GM19395 (cell line): ENCODE data around the gene BZW2.

Experiments used
- ATAC-seq: cut with Tn5 transposase; IDR thresholded peaks from one replicate; pipeline ENCODE4 v1.9.1; 2021; ENCODE audit warnings: mild to moderate bottlenecking, moderate library complexity; ENCODE audit not compliant: unreplicated experiment

Gene BZW2

DNA sequence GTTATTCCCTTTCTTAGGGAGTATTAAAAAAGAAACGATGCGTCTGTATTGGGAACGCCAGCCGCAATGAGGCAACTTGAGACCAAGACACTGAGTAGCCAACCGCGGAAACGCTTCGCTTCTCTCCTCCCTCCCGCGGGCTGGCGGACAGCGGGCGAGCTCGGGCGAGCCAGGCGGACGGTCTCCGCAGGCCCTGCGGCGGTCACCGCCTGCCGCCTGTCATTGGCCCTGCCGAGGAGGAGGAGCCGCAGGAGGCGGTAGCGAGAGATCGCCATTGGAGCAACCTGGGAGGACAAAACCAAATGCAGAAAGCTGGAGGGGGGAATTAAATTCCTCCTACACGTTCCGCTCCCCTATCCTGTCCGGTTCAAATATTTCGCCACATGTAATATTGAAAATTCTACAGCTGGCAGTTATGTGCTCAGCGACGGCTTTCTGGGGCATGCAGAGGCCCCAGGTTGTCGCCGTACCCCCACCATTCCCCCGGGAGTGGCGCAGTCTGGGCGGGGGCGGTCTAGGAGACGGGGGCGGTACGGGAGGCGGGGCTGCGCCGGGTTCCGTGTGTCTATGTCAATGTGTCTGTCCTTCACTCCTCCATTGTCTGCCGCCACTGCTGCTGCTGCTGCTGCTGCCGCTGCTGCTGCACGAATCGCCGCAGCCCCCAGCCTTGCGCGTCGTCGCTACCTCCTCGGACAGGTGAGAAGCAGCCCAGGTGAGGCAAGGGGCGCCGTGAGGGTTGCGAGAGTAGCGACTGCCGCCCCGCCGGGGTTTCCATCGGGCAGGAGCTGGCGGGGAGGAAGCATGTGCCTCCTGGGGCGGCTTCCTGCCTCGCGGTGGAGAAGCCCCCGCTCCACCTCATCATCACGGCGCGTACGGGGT lies at the start of gene BZW2, which contains the start of gene ANKMY2:
Gene BZW2 (plus strand): TSS at position 589 of the 879 bp plus-strand sequence. CDS start 19,263 bp downstream, outside the sequence.
Gene ANKMY2 (minus strand): TSS at position 162 of the 879 bp plus-strand sequence. CDS start 181 bp downstream, outside the sequence.
- ATAC-seq, result peak; percentile 94

GRCh38 chr7:16598015-16598414 lies 48.0 kb upstream of the BZW2 start:
- ATAC-seq, result no peak

GRCh38 chr7:16599860-16600259 lies 46.1 kb upstream of the BZW2 start:
- ATAC-seq, result no peak

DNA sequence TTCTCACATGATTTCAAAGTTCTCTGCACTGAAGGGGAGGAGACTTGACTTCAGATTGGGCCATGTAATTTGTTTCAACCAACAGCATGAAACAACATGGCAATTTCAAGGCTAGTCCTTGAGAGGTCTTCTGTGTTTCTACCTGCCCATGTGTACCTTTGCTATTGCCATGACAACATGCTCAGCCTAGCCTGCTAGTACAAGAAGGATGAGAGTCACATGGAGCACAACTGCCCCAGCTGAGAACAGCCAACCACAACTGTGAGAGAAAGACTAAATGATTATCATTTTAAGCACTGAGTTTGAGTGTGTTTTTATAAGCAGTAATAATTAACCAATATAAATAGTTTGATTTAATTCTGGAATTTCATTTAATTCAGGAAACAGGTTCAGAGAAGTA lies 42.3 kb upstream of the BZW2 start:
- no peak for ATAC-seq

DNA sequence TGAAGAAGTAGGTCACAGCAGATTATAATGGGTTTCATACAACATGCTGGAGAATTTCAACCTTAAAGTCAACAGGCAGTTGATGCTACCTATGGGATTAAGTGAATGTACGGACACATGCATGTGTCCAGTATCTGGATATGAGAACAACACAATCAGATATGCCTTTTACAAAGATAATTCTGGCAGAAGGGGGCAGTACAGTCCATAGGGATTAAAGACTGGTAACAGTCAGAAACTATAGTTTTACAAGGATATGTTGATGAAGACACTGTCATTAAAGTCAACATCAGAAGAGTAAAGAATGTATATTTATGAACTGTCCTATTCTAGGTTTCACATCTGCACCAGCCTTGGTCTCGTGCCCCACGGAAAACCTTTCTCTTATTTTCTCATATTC lies 41.9 kb upstream of the BZW2 start:
- no peak for ATAC-seq

DNA sequence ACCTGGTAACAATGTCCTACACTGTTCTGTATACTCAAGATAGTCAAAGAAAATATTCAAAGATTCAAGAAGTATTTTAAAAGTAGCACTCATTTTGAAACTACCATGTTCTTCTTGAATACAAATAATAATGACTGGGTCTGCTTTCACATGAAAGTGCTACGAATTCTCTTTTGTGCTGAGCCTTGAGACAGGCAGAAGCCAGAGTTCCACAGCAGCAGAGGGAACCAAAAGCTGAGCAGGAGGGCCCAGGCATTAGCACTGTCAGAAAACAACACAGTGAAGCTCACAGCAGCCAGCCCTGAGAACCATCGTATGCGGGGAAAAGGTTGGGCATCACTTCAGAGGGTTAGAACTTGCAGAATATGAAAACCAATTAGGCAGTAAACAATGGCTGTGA lies 39.3 kb upstream of the BZW2 start:
- no peak for ATAC-seq

DNA sequence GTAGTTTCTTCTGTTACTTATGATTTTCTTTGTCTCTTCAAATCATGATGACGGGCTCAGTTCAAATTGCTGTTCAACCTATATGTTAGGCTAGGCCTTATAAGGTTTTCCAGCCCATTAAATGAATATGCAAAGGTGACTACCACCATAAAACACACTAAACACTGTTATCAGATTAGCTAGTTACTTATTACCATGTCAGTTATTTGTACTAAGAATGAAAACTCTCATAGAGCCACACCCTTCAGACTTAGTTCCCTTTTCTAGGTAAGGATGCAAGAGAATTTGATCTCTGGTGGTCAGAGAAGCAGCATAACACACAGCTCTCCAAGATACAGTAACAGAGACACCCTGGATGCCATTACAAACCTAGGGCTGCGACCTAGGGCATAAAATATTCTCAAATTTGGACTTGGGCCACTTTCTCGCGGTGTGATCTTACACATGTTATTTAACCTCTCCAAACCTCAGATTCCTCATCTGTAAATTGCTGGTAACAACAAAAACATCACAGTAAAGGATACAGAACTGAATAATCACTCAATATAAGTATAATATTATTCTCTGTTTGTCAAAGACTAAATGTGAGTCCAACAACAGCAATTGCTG lies 36.0 kb upstream of the BZW2 start:
- ATAC-seq, result peak; percentile 91

DNA sequence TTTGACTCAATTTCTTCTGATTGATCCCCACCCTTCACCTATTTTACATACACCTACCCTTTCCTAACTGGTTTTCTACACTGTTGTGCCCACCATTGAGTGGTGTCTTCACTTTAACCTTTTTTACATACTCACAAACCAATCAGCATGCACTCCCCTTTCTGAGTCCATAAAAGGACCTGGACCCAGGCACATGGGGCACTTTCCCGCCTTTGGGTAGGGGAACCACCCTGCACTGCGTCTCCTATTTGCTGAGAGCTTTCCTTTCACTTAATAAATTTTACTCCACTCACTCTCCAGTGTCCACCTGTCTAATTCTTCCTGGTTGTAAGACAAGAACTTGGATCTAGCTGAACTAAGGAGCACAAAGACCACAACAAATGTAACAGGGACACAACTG lies 34.3 kb upstream of the BZW2 start:
- ATAC-seq, result no peak

DNA sequence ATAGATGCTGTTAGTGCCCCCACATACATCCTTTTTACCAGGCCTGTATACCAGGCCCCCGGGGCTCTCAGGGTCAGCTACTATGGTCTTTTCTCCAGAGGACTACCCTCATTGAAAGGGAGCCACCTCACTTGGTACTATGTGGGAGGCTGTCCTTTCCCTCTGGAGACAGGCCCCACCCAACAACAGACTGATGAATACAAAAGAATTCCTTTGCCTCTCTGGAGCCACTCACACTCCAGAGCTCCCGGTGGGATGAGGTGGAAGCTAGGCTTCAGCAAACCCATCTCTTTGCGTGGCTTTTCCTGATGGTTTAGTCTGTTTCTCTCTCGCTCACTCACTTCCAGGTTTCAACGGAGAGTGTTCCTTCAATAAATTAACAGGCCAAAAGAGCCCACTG lies 30.8 kb upstream of the BZW2 start:
- ATAC-seq, result no peak

GRCh38 chr7:16616122-16616521 lies 29.9 kb upstream of the BZW2 start:
- no peak for ATAC-seq

GRCh38 chr7:16616542-16616941 lies 29.4 kb upstream of the BZW2 start:
- no peak for ATAC-seq

- peak; percentile 90 for ATAC-seq
These were observed 26.0 kb upstream of the BZW2 start for GRCh38 chr7:16619979-16620408.

- ATAC-seq, result no peak
These were observed 19.6 kb upstream of the BZW2 start for GRCh38 chr7:16626388-16626787.

DNA sequence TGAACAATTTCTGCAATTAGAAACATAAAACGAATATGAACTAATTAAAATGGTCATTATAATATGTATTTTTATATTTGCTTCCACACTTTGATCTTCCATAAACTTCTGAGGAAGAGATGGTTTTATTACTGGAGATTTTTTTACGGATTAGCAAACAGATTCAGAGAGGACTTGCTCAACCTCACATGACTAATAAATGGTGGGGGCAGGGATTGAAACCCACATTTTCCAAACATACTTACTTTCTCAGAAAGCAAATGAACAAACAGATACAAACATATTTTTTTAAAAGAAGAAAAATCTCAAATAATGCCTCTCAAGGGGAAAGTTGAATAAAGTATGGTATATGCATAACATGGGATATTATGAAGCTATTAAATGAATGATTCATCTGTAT lies 18.7 kb upstream of the BZW2 start:
- no peak for ATAC-seq

- ATAC-seq, result no peak
These were observed 15.3 kb upstream of the BZW2 start for GRCh38 chr7:16630654-16631053.

- ATAC-seq, result no peak
These were observed 11.7 kb upstream of the BZW2 start for GRCh38 chr7:16634271-16634738.

DNA sequence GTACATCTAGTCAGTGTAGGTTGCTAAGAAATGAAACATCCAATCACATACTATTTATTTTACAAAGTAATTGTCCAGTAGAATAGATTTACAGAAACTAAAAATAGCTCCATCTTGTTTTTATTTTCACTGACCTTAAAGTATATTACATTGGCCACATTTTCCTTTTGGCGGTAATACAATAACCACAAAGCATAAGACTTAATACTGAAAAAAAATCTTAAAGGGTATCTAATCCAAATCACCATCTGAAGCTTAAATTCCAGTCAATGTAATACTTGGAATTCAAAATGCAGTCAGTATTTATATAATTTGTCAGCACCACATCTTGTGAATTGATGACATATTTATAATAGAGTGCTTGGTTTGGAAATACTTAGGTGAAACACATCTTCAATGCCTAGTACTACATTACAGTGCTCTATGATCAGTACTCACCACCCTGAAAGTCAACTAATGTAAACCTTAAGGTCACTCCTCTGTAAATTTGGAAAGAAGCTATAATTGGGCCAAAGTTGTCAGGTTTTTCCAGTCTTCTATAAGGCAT lies 9.4 kb upstream of the BZW2 start:
- no peak for ATAC-seq

- ATAC-seq, result no peak
These were observed 8.6 kb upstream of the BZW2 start for GRCh38 chr7:16637379-16637778.

- ATAC-seq, result no peak
These were observed 7.4 kb upstream of the BZW2 start for GRCh38 chr7:16638282-16639280.

DNA sequence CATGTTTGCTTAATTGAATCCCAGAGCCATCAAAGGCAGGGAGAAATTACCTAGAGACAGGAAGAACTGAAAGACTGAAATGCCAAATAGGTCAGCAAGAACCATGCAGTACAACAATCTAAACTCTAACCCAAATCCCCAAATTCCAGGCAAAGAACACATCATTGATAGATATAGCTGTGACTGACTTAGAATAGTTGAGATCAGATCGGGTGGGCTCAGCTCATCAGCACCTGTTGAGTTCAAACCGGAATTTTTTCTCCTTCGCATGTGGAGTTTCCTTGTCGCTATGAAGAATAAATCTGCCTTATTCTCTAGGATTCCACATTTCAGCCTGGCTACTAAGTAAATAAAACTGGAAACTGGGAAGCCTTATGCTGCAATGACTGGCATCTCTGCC lies 1.8 kb upstream of the BZW2 start:
- ATAC-seq, result no peak
